Spinal cord (tissue), 10 donors: ENCODE results near the gene KLHL21. TPM values are rescaled to one million over a fixed set of nuclear protein-coding genes. Genes with fewer than 3 reads are reported as not detected.

Experiments used
- DNase-seq, 6 donors: peaks; one replicate each; pipeline versions ENCODE4 v3.0.0 to v3.0.0-alpha.2; 2013 to 2015; ENCODE audit warnings: low spot score in 6 of 6, low read depth in 4 of 6
- H3K27ac ChIP-seq: one replicate; pipeline ENCODE4 v1.5.1; 2013; ENCODE audit warnings: low read depth, low read length, control low read depth
- H3K27me3 ChIP-seq: one replicate; pipeline ENCODE4 v1.6.1; 2013; ENCODE audit warnings: low read length; ENCODE audit not compliant: control insufficient read depth, insufficient read depth
- H3K36me3 ChIP-seq: one replicate; pipeline ENCODE4 v1.6.1; 2013; ENCODE audit warnings: low read length; ENCODE audit not compliant: control insufficient read depth, insufficient read depth
- H3K4me1 ChIP-seq: one replicate; pipeline ENCODE4 v1.6.1; 2013; ENCODE audit warnings: low read length; ENCODE audit not compliant: control insufficient read depth, insufficient read depth
- H3K4me3 ChIP-seq: one replicate; pipeline ENCODE4 v1.5.1; 2013; ENCODE audit warnings: low read depth, low read length, control low read depth
- H3K9me3 ChIP-seq: one replicate; pipeline ENCODE4 v1.6.1; 2013; ENCODE audit warnings: low read length; ENCODE audit not compliant: control insufficient read depth, insufficient read depth
- WGBS: methylation state at CpG from one replicate; pipeline ENCODE4 v1.1.5; 2013; ENCODE audit warnings: missing lambda C conversion rate; ENCODE audit not compliant: insufficient coverage; 5-methylcytosine and 5-hydroxymethylcytosine counted together
- polyA plus RNA-seq, 2 donors: library from polyadenylated mRNA; unstranded; fragments of 120-200 nt; gene quantifications; one replicate each; pipeline ENCODE4 v1.2.1, GENCODE V29; 2013; ENCODE audit not compliant: insufficient read length in 2 of 2
- total RNA-seq, 2 donors: library from RNA; depleted of rRNA in 1 of 2; stranded (reverse); fragments of 120-200 nt in 1 of 2; fragments of >200 nt in 1 of 2; gene quantifications; one replicate each; pipeline versions ENCODE4 v1.2.3 to v1.2.4, GENCODE V29; 2013 to 2014
- donor health status: healthy.

The KLHL21 gene
- total and polyA plus RNA-seq, 4 donors = 17.0 to 28.9 (median 21.7) TPM

DNA sequence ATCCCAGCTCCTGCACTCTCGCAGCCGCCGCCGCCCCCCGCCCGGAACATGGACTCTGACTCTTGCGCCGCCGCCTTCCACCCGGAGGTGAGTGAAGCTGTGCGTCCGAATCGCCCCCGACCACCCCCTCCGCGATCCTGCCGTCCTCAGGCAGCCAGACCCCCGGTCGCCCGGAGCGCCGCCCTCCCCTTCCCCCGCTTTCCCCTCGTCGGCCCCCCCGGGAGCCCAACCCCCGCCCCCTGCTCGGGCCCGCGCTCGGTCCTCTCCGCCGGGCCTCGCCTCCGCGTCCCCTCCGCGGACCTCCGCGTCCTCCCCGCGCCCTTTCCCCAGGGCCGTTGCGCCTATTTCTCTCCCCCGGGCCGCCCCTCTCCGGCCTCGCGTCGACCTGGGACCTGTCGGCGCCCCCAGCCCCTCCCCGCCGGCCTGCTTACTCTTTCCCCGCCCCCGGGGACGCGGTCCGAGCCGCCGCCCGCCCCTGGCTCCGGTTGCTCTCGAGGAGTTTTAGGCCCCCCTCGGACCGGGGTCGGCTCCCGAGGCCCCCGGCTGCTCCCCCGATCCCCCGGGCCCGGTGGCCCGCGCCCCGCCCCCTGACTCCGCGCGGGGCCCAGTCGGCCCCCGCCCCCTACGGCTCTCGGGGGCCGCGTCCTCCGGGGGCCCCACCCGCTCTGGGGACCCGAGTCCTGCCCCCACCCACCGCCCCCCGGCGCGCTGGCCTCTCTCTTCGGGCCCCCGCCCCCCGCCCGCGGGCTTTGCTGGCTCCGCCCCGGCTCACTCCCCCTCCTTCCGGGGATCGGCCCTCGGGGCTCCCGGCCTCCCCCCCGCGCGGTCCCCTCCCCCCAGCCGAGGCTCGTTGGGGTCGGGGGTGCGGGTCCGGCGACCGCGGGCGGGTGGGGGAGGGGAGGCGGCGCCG is 11.6 kb upstream of the KLHL21 start:
- peaks cover 21% of the 10 kb centered on the region for H3K4me1 ChIP-seq
- H3K36me3 ChIP-seq = peaks cover 18% of the 10 kb centered on the region
- peak overlapping the region; percentile 55 for H3K4me3 ChIP-seq
- H3K27me3 ChIP-seq = no peaks in the 10 kb centered on the region
- DNase-seq = peak in 2 of 6 donors; percentile 48 to 74
- no peaks in the 10 kb centered on the region for H3K9me3 ChIP-seq
- WGBS = under 1% methylated on average over 68 of the region's 117 CpGs
- peak overlapping the region; percentile 79 for H3K27ac ChIP-seq

DNA sequence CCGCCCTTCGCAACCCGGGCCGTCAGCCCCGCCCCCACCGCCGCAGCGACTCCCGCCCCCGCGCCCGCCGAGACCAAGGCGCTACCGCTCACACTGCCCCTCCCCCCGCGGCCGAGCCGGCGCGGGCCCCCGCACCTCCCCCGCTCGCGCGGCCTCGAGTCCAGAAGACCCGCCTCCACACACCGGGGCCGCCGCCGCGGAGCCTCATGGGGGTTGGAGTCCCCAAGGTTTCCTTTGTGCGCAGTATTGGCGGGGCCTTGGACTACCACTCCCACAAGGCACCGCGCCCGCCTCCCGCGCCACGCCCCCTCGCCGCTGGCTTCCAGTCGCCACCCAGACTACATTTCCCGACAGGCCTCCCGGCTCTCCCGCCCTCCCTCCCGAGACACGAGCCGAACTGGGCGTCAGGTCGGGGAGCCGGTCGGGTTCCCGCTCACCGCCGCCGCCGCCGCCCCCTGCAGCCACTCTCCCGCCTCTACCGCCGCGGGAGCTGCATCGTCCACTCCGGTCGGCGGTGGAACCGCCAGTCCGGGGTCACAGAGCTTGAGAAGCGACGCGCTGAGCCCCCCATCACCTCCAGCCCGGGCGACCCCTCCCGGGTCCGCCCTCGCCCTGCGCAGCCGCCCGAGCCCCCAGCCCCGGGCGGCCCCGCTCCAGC is 10.8 kb upstream of the KLHL21 start, which contains the start of gene PHF13:
Gene PHF13, plus strand, starts transcription at position 371 of the 658 bp plus-strand sequence. CDS start 336 bp downstream, outside the sequence.
- H3K4me1 ChIP-seq = peaks cover 21% of the 10 kb centered on the region
- no peaks in the 10 kb centered on the region for H3K27me3 ChIP-seq
- H3K9me3 ChIP-seq = no peaks in the 10 kb centered on the region
- H3K27ac ChIP-seq = peak within 1 kb of the TSS; percentile 93
- H3K4me3 ChIP-seq = peak within 1 kb of the TSS; percentile 82
- WGBS = under 1% methylated on average over 76 of the region's 84 CpGs
- H3K36me3 ChIP-seq = peaks cover 14% of the 10 kb centered on the region
- peak; percentile 90 to 100 (median 99) for DNase-seq

DNA sequence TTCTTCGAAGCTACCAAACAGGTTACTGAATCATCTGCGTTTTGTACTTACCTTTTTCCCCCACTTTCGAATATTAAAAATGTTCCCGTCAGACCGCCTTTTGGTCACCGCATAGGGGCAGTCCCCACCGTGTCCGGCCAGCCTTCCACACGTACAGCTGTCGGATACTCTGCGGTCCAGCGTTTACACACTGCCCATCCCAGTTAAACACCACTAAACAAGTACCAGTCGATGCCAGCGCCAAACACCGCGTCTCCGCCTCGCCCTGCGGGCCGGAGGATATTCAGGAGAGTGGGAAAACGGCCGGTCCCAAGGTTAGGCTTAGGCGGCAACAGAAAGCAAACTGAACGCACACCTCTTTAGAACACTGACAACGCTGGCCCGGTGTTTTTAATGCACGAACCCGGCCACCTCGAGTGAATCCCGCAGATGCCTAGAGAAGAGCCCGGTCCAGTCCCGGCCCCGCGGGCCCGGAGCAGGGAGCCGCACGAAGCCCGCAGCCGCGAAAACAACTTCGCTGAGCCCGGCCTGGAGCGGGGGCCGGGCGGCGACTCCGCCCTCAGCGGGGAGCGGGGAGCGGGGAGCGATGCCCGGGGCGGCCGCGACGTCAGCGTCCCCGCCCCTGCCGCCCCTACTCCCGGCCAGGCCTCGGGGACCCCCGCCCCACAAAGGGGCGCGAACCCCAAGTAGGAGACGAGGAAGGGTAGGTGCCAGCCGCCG is 10.1 kb upstream of the KLHL21 start:
- H3K9me3 ChIP-seq = no peaks in the 10 kb centered on the region
- peaks cover 21% of the 10 kb centered on the region for H3K4me1 ChIP-seq
- peak overlapping the region; percentile 93 for H3K27ac ChIP-seq
- H3K27me3 ChIP-seq = no peaks in the 10 kb centered on the region
- WGBS = under 1% methylated on average over 63 of the region's 67 CpGs
- peak in 1 of 6 donors; percentile 41 for DNase-seq
- peak overlapping the region; percentile 82 for H3K4me3 ChIP-seq
- peaks cover 9% of the 10 kb centered on the region for H3K36me3 ChIP-seq

DNA sequence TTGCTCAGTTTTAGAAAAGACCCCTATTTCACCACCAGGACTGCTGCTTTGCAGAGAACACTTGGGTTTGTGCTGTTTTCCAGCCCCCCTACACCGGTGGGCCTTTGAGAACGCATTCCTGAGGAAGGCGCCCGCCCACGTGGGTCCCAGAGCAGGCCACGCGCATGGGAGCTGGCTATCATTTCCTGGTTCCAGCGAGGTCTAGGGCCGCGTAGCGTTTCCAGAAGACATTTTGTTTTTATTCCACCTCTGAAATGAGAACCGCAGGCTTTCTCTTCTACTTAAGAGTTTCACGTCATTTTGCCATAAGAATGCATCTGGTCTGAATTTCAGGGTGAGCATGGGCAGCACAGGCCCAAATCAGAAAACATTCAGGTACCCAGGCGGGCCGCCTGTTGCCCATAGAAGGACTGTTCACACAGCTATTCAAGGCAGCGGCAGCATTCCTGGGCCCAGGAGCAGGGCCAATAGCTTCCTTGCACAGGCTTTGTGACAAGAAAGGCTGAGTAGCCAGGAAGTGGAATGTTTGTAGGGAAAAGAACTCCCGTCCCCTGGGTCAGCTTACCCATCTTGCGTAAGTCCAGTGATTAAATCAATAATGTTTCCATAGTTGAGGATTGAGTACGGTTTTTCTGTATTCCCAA is 1.4 kb upstream of the KLHL21 start:
- DNase-seq = peak in 2 of 6 donors; percentile 45 to 71
- H3K4me1 ChIP-seq = peaks cover 48% of the 10 kb centered on the region
- no peaks in the 10 kb centered on the region for H3K27me3 ChIP-seq
- H3K9me3 ChIP-seq = no peaks in the 10 kb centered on the region
- WGBS = 16% methylated on average over 16 of the region's 19 CpGs
- H3K36me3 ChIP-seq = peaks cover 6% of the 10 kb centered on the region
- peak overlapping the region; percentile 51 for H3K4me3 ChIP-seq
- H3K27ac ChIP-seq = peak overlapping the region; percentile 99

DNA sequence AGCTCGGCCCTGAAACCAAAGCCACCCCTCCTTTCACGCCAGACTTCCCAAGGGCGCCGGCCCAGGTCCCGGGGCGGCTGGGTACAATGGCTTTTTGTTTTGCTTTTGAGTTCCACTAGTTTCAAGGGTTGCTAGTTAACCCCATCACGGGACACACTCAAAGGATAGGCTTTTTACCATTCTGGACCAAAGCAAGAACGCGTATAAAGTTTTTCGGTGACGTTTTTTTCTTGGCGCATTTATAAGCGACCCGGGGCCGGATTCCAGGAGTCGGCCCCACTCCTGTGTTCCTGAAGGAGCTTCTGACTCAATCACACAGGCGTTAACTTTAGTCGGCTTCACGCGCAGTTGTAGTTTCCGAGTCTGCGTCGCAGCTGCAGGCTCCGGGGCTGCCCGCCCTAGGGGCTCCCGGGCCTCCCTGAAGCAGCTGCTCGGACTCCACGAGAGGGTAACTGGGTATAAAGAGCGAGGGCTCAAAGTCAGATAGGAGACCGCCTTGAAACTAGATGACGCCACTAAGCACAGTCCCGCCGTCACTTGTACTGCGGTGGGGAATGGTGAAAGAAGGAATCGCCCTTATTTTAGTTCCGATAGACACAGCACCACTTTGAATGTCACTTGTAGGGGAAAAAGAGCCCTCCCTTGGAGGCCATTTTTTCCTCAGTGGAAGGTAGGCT is 707 bp upstream of the KLHL21 start:
- H3K27me3 ChIP-seq = no peaks in the 10 kb centered on the region
- H3K36me3 ChIP-seq = peaks cover 12% of the 10 kb centered on the region
- no peaks in the 10 kb centered on the region for H3K9me3 ChIP-seq
- peak in 3 of 6 donors; percentile 60 to 88 (median 73) for DNase-seq
- peak overlapping the region; percentile 99 for H3K27ac ChIP-seq
- H3K4me3 ChIP-seq = peak overlapping the region; percentile 51
- under 1% methylated on average over 30 of the region's 36 CpGs for WGBS
- peaks cover 50% of the 10 kb centered on the region for H3K4me1 ChIP-seq

DNA sequence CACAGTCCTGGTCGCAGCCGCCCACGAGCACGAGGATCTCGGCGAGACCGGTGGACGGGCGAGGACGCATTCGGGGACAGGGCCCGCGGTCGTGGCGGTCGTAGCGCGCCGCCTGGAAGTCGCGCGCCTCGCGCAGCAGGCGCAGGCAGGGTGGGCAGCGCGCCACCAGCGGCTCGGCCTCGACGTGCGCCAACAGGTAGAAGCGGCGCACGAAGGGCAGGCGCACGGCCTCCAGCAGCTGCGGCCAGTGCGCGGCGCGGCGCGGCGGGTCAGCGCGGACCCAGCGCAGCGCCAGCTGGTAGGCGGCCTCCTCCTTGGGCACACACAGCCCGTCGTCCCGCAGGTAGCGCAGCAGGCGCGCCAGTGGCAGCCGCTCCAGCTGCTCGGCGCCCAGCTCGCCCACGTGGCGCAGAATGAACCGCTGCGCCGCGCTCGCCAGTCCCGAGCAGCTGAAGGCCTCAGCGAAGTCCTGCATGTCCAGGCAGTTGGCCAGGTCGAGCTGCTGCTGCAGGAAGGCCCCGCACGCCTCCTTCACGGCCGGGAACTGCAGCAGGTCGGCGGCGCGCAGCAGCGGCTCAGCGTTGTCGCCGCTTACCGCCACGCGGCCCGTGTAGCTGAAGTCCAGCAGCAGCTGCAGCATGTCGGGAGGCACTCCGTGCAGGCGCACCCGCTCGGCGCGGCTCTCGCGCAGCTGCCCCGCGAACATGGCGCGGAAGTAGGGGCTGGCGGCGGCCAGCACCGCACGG is 573 bp downstream of the KLHL21 start:
- WGBS = under 1% methylated on average over 103 of the region's 103 CpGs
- H3K27ac ChIP-seq = peak overlapping the region; percentile 71
- DNase-seq = peak in 1 of 6 donors; percentile 42
- H3K9me3 ChIP-seq = no peaks in the 10 kb centered on the region
- H3K27me3 ChIP-seq = no peaks in the 10 kb centered on the region
- H3K4me1 ChIP-seq = peaks cover 60% of the 10 kb centered on the region
- H3K4me3 ChIP-seq = peak overlapping the region; percentile 76
- peaks cover 24% of the 10 kb centered on the region for H3K36me3 ChIP-seq

DNA sequence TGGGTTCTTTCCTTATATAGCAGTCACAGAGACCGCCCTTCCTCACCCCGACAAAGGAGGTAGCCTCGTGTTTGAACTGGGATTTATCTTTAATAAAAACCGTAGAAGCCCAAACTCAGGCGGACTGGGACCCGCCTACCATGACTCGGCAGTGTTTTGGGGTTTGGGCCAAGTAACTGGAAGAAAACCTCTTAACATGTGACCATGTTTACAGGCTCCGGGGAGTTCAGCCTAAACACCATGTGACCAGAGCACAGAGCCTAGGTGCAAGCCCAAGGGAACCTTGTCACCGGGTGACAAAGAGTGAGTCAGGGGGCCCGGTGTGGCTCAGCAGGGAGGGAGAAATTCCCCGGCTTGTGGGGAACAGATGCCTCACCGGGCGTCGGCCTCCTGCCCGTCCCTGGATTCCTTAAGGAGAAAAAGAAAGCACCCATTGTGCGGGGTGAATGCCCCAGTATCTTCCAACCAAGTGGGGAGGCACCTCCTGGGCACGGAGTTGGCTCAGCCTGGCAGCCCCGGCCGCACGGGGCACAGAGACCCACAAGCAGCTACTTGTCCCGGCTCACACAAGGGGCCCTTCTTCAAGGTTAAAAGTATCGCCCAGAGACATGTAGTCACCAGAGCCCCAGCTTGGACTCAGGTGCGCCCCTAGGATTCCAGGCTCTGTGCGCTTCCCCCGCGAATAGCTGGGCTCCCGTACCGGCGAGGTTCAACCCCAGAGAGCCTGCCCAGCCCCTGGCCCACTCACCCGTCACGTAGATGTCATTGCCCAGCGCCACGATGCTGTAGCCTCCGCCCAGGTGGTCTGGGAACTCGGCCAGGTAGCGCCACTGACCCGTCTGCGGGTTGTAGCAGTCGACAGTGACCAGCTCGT is 1.4 kb downstream of the KLHL21 start:
- H3K4me1 ChIP-seq = peaks cover 66% of the 10 kb centered on the region
- no peaks in the 10 kb centered on the region for H3K27me3 ChIP-seq
- H3K4me3 ChIP-seq = peak overlapping the region; percentile 76
- H3K9me3 ChIP-seq = no peaks in the 10 kb centered on the region
- peak in 2 of 6 donors; percentile 62 to 77 for DNase-seq
- under 1% methylated on average over 37 of the region's 40 CpGs for WGBS
- H3K27ac ChIP-seq = peak overlapping the region; percentile 71
- H3K36me3 ChIP-seq = peaks cover 31% of the 10 kb centered on the region
